HepG2 (cell line): Measurements from ENCODE around the gene CAMK2D.

Experiments
- BHLHE40 ChIP-seq: IDR thresholded peaks from 2 replicates; pipeline ENCODE4 v1.6.1; 2011; ENCODE audit warnings: low read length, improper control_type of control experiment
- CEBPB ChIP-seq: IDR thresholded peaks from 2 replicates; pipeline ENCODE4 v1.6.1; 2011; ENCODE audit warnings: low read depth, low read length, improper control_type of control experiment, borderline replicate concordance
- CTCF ChIP-seq: sonication (generic); formaldehyde crosslinking; IDR thresholded peaks from 2 replicates; pipeline ENCODE4 v1.5.0; 2020; ENCODE audit warnings: mild to moderate bottlenecking, missing genetic modification reagents, moderate library complexity
- EHMT2 ChIP-seq: fragments of 200-600 bp; sonication (generic); IDR thresholded peaks from 2 replicates; pipeline ENCODE4 v1.7.0; 2017; ENCODE audit warnings: antibody characterized with exemption, low read depth, low read length, borderline replicate concordance
- EZH2 ChIP-seq: conservative IDR thresholded peaks from 2 replicates; pipeline ENCODE4 v1.6.1; 2012; ENCODE audit warnings: mild to moderate bottlenecking, low read depth, low read length, moderate library complexity
- GABPA ChIP-seq, 2 experiments: IDR thresholded peaks; 2 replicates each; pipeline ENCODE4 v1.6.1; 2011 to 2016; ENCODE audit warnings: low read depth in 2 of 2, low read length in 1 of 2, missing biosample characterization in 1 of 2, missing genetic modification characterization in 1 of 2
- PHF21A ChIP-seq: sonication (generic); formaldehyde crosslinking; IDR thresholded peaks from 2 replicates; pipeline ENCODE4 v1.5.0; 2020; ENCODE audit warnings: mild to moderate bottlenecking, missing genetic modification reagents
- REST ChIP-seq, 2 experiments: IDR thresholded peaks; 2 replicates each; pipeline ENCODE4 v1.6.1; 2011 to 2012; ENCODE audit warnings: low read length in 2 of 2, borderline replicate concordance in 1 of 2, low read depth in 1 of 2, mild to moderate bottlenecking in 1 of 2, moderate library complexity in 1 of 2
- RFX5 ChIP-seq: IDR thresholded peaks from 2 replicates; pipeline ENCODE4 v1.6.1; 2011; ENCODE audit warnings: low read depth, low read length, improper control_type of control experiment

GRCh38 chr4:113653871-113654270 lies 107.7 kb downstream of the CAMK2D start:
- TF ChIP-seq RFX5 (no peak), EHMT2 (no peak), CTCF (no peak), GABPA (IDR thresholded peaks at IDR 0.05; ENCODE audit: low read depth, low read length) (no peak), GABPA (CRISPR knock-in tag; IDR thresholded peaks at IDR 0.05; ENCODE audit: low read depth) (no peak), CEBPB (no peak), REST (IDR thresholded peaks at IDR 0.05; ENCODE audit: borderline replicate concordance in 1 of 2, low read depth in 1 of 2, low read length in 2 of 2) (no peak), PHF21A (CRISPR knock-in tag) (no peak), BHLHE40 (no peak), EZH2 (no peak)
